Astrocyte (in vitro differentiated cells and primary cell): ENCODE measurements around the gene LRPAP1. TPM values are rescaled to one million over a fixed set of nuclear protein-coding genes. Genes with fewer than 3 reads are reported as not detected.

Experiments
- DNase-seq: peaks from one replicate; pipeline ENCODE4 v3.0.0-alpha.2; 2010; ENCODE audit warnings: low read depth
- FAIRE-seq: peaks from 2 replicates; lab custom pipeline; 2011; peaks lifted over from hg19 to GRCh38; lab: Jason Lieb, UNC
- H2AFZ ChIP-seq: 2 replicates; pipeline ENCODE4 v1.6.0; 2012; ENCODE audit warnings: low read depth, low read length, inconsistent platforms
- H3K27ac ChIP-seq: 2 replicates; pipeline ENCODE4 v1.5.1; 2011; ENCODE audit warnings: low read depth, low read length, inconsistent platforms
- H3K27me3 ChIP-seq: 2 replicates; pipeline ENCODE4 v1.6.0; 2011; ENCODE audit warnings: low read length, inconsistent platforms; ENCODE audit not compliant: insufficient read depth
- H3K36me3 ChIP-seq: 2 replicates; pipeline ENCODE4 v1.5.1; 2011; ENCODE audit warnings: low read length, inconsistent platforms; ENCODE audit not compliant: insufficient read depth
- H3K4me1 ChIP-seq: 2 replicates; pipeline ENCODE4 v1.5.1; 2011; ENCODE audit warnings: low read length, inconsistent platforms; ENCODE audit not compliant: insufficient read depth
- H3K4me2 ChIP-seq: 2 replicates; pipeline ENCODE4 v1.6.0; 2012; ENCODE audit warnings: low read length, inconsistent platforms
- H3K4me3 ChIP-seq: 2 replicates; pipeline ENCODE4 v1.5.1; 2011; ENCODE audit warnings: low read depth, mild to moderate bottlenecking, low read length, inconsistent platforms; ENCODE audit not compliant: insufficient read depth
- H3K79me2 ChIP-seq: 2 replicates; pipeline ENCODE4 v1.6.0; 2012; ENCODE audit warnings: mild to moderate bottlenecking, low read length, inconsistent platforms; ENCODE audit not compliant: insufficient read depth
- H3K9ac ChIP-seq: 2 replicates; pipeline ENCODE4 v1.6.0; 2012; ENCODE audit warnings: mild to moderate bottlenecking, low read length, inconsistent platforms
- H3K9me3 ChIP-seq: 2 replicates; pipeline ENCODE4 v1.5.1; 2012; ENCODE audit warnings: low read depth, mild to moderate bottlenecking, low read length, inconsistent platforms; ENCODE audit not compliant: insufficient read depth
- H4K20me1 ChIP-seq: 2 replicates; pipeline ENCODE4 v1.6.0; 2012; ENCODE audit warnings: low read length, inconsistent platforms; ENCODE audit not compliant: insufficient read depth
- H3K27ac Mint-ChIP-seq: one replicate; pipeline ENCODE4 v1.8.0; 2021; ENCODE audit warnings: mild to moderate bottlenecking, mixed read lengths; ENCODE audit not compliant: unreplicated experiment
- H3K27me3 Mint-ChIP-seq: one replicate; pipeline ENCODE4 v1.8.0; 2021; ENCODE audit warnings: low read depth, mixed read lengths; ENCODE audit not compliant: unreplicated experiment
- H3K36me3 Mint-ChIP-seq: one replicate; pipeline ENCODE4 v1.8.0; 2021; ENCODE audit warnings: low read depth, mixed read lengths; ENCODE audit not compliant: unreplicated experiment
- H3K4me1 Mint-ChIP-seq: one replicate; pipeline ENCODE4 v1.8.0; 2021; ENCODE audit warnings: low read depth, mixed read lengths; ENCODE audit not compliant: unreplicated experiment
- H3K4me3 Mint-ChIP-seq: one replicate; pipeline ENCODE4 v1.8.0; 2021; ENCODE audit warnings: mild to moderate bottlenecking, moderate library complexity, mixed read lengths; ENCODE audit not compliant: unreplicated experiment
- H3K9me3 Mint-ChIP-seq: one replicate; pipeline ENCODE4 v1.8.0; 2021; ENCODE audit warnings: mild to moderate bottlenecking, mixed read lengths; ENCODE audit not compliant: unreplicated experiment
- CTCF ChIP-seq: IDR thresholded peaks from 2 replicates; pipeline ENCODE4 v1.5.1; 2011; ENCODE audit warnings: low read depth, mild to moderate bottlenecking, inconsistent platforms, low read length, moderate library complexity; ENCODE audit not compliant: insufficient read depth
- EZH2 ChIP-seq: IDR thresholded peaks from 2 replicates; pipeline ENCODE4 v1.6.1; 2012; ENCODE audit warnings: mild to moderate bottlenecking, low read length, inconsistent platforms; ENCODE audit not compliant: insufficient read depth
- total RNA-seq: library from RNA; stranded (reverse); gene quantifications from 2 replicates; pipeline ENCODE4 v1.2.1, GENCODE V29; 2021

LRPAP1 gene
- total RNA-seq, 1 donor from 2014 or later, result 191 TPM

- no peaks in the 10 kb centered on the region for H3K36me3 Mint-ChIP-seq
- H3K9me3 ChIP-seq, result peaks cover 7% of the 10 kb centered on the region
- DNase-seq, result no peak
- no peak for FAIRE-seq
- TF ChIP-seq EZH2, result no peak
- no peak overlapping the region for H3K4me3 Mint-ChIP-seq
- H3K36me3 ChIP-seq, result no peaks in the 10 kb centered on the region
- no peaks in the 10 kb centered on the region for H3K9me3 Mint-ChIP-seq
- H3K4me3 ChIP-seq, result no peak overlapping the region
- no peak overlapping the region for H3K9ac ChIP-seq
- H3K27me3 Mint-ChIP-seq, result peaks cover 32% of the 10 kb centered on the region
- H3K4me2 ChIP-seq, result no peak overlapping the region
- H3K27ac ChIP-seq, result no peak overlapping the region
- no peaks in the 10 kb centered on the region for H3K4me1 ChIP-seq
- H2AFZ ChIP-seq, result no peak overlapping the region
- peaks cover 22% of the 10 kb centered on the region for H3K27me3 ChIP-seq
- H3K27ac Mint-ChIP-seq, result no peak overlapping the region
- no peaks in the 10 kb centered on the region for H3K79me2 ChIP-seq
- H4K20me1 ChIP-seq, result no peaks in the 10 kb centered on the region
- no peaks in the 10 kb centered on the region for H3K4me1 Mint-ChIP-seq
Observed at GRCh38 chr4:3465698-3466671, 66.2 kb downstream of the LRPAP1 start.

- no peak for TF ChIP-seq CTCF
- TF ChIP-seq EZH2, result no peak
- Mint-ChIP-seq H3K4me1 (no peaks in the 10 kb centered on the region), H3K27ac (no peak overlapping the region), H3K9me3 (peaks cover 2% of the 10 kb centered on the region), H3K36me3 (no peaks in the 10 kb centered on the region), H3K4me3 (no peak overlapping the region), H3K27me3 (peaks cover 29% of the 10 kb centered on the region)
- no peak overlapping the region for H3K27ac ChIP-seq
- no peaks in the 10 kb centered on the region for H3K4me1 ChIP-seq
- no peak overlapping the region for H3K9ac ChIP-seq
- no peaks in the 10 kb centered on the region for H3K36me3 ChIP-seq
- H2AFZ ChIP-seq, result no peak overlapping the region
- peaks cover 18% of the 10 kb centered on the region for H3K27me3 ChIP-seq
- H3K4me3 ChIP-seq, result no peak overlapping the region
- DNase-seq, result no peak
- H3K9me3 ChIP-seq, result peaks cover 7% of the 10 kb centered on the region
- H3K79me2 ChIP-seq, result no peaks in the 10 kb centered on the region
- no peaks in the 10 kb centered on the region for H4K20me1 ChIP-seq
- H3K4me2 ChIP-seq, result no peak overlapping the region
- FAIRE-seq, result no peak
Observed at GRCh38 chr4:3464911-3465697, 67.1 kb downstream of the LRPAP1 start.

GRCh38 chr4:3464349-3464905 is 67.8 kb downstream of the LRPAP1 start:
- H3K27ac ChIP-seq, result no peak overlapping the region
- H3K27me3 Mint-ChIP-seq, result peaks cover 32% of the 10 kb centered on the region

More at GRCh38 chr4:3464349-3464905, 67.8 kb downstream of the LRPAP1 start:
- no peak for TF ChIP-seq CTCF
- no peak for TF ChIP-seq EZH2
- no peaks in the 10 kb centered on the region for H4K20me1 ChIP-seq
- Mint-ChIP-seq H3K36me3 (no peaks in the 10 kb centered on the region), H3K9me3 (peaks cover 4% of the 10 kb centered on the region), H3K27ac (no peak overlapping the region), H3K4me3 (no peak overlapping the region), H3K4me1 (no peaks in the 10 kb centered on the region)
- no peak overlapping the region for H3K4me2 ChIP-seq
- DNase-seq (no peak), FAIRE-seq (no peak)
- no peak overlapping the region for H2AFZ ChIP-seq
- H3K27me3 ChIP-seq, result peaks cover 17% of the 10 kb centered on the region
- H3K4me3 ChIP-seq, result no peak overlapping the region
- no peaks in the 10 kb centered on the region for H3K79me2 ChIP-seq
- no peaks in the 10 kb centered on the region for H3K36me3 ChIP-seq
- no peaks in the 10 kb centered on the region for H3K4me1 ChIP-seq
- no peak overlapping the region for H3K9ac ChIP-seq
- H3K9me3 ChIP-seq, result peaks cover 7% of the 10 kb centered on the region
